ENCODE data around the gene NEU3. TPM values are rescaled to one million over a fixed set of nuclear protein-coding genes. Genes with fewer than 3 reads are reported as not detected.
A peak's percentile ranks its signal among the peaks of the same experiment; 100 is the strongest.

NEU3 gene
- total RNA-seq, 1 experiment from 2014 or later: 29.0 TPM

DNA sequence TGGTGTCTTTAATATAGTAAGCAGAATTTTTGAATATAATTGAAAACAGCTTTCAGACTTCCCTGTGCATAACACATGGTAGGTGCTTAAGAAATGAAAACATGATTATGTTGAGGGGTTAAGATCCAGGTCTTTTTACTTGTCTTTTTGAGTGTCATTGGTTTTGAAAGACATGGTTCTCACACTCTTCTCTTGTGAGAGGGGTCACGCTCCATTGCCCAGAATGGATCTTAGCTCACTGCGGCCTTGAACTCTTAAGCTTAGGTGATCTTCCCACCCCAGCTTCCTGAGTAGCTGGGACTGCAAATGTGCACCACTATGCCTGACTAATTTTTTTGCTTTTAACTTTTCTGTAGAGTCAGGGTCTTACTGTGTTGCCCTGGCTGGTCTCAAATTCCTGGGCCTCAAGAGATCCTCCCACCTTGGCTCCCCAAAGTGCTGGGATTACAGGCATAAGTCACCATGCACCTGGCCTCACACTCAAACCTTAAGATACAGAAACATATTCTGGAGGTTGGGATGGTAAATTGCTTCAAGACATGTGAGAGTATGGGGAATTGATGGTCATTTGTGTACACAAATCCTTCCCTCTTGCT lies 38.3 kb upstream of the NEU3 start:
- Histone ChIP-seq H3K27ac (ENCODE audit: low read length) (peak overlapping the region; percentile 97), H3K4me3 (ENCODE audit: low read depth in 2 of 2, low read length in 2 of 2) (peak overlapping the region; percentile 95 to 98), H3K4me1 (ENCODE audit: control insufficient read depth, insufficient read depth, low read length) (peaks cover 14% of the 10 kb centered on the region), H3K27me3 (ENCODE audit: control insufficient read depth, insufficient read depth, low read length) (no peaks in the 10 kb centered on the region), H3K9me3 (ENCODE audit: control insufficient read depth, insufficient read depth, low read depth, low read length) (no peaks in the 10 kb centered on the region), H3K36me3 (ENCODE audit: control insufficient read depth, insufficient read depth, low read length) (peaks cover 6% of the 10 kb centered on the region; the same call in 1 of the 2 replicates)
- intact Hi-C loops (cut with micrococcal nuclease; ENCODE audit: unreplicated experiment): no loop called here
- ChIA-PET CTCF (no interaction called here), POLR2A (no interaction called here)
- in situ Hi-C loops (cut with HindIII; ENCODE audit: low pct_unique_long_range_greater_than_20kb, low sequenced_read_pairs): no loop called here
- BruUV-seq (replicated peaks): no TSS peak
- DNase-seq (ENCODE audit: low read depth, low spot score) (no peak), ATAC-seq (no peak)
- no peak for TF ChIP-seq TCF7L2 (IDR thresholded peaks at IDR 0.05; ENCODE audit: low read depth, low read length)
- TF ChIP-seq, protein P1, sequence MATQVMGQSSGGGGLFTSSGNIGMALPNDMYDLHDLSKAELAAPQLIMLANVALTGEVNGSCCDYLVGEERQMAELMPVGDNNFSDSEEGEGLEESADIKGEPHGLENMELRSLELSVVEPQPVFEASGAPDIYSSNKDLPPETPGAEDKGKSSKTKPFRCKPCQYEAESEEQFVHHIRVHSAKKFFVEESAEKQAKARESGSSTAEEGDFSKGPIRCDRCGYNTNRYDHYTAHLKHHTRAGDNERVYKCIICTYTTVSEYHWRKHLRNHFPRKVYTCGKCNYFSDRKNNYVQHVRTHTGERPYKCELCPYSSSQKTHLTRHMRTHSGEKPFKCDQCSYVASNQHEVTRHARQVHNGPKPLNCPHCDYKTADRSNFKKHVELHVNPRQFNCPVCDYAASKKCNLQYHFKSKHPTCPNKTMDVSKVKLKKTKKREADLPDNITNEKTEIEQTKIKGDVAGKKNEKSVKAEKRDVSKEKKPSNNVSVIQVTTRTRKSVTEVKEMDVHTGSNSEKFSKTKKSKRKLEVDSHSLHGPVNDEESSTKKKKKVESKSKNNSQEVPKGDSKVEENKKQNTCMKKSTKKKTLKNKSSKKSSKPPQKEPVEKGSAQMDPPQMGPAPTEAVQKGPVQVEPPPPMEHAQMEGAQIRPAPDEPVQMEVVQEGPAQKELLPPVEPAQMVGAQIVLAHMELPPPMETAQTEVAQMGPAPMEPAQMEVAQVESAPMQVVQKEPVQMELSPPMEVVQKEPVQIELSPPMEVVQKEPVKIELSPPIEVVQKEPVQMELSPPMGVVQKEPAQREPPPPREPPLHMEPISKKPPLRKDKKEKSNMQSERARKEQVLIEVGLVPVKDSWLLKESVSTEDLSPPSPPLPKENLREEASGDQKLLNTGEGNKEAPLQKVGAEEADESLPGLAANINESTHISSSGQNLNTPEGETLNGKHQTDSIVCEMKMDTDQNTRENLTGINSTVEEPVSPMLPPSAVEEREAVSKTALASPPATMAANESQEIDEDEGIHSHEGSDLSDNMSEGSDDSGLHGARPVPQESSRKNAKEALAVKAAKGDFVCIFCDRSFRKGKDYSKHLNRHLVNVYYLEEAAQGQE (IDR thresholded peaks at IDR 0.05; ENCODE audit: insufficient read depth in 1 of 2, low read depth in 2 of 2, low read length in 1 of 2): no peak

DNA sequence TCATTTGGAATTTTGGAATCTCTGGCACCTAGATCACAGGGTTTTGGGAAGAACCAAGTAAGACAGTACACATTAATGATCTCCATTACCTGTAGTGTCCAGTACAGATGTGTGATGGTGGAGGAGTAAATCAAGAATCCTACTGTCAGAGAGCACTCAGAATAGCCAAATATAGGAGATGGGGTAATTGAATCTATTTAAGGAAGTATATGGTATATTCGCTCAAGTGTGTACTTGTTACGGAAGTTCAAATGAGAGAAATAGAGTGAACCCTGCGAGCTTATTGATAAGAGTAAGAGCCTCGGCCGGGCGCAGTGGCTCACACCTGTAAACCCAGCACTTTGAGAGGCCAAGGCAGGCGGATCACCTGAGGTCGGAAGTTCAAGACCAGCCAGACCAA lies 37.5 kb upstream of the NEU3 start:
- intact Hi-C loops (cut with micrococcal nuclease; ENCODE audit: unreplicated experiment) (no loop called here), in situ Hi-C loops (cut with HindIII; ENCODE audit: low pct_unique_long_range_greater_than_20kb, low sequenced_read_pairs) (no loop called here)
- DNase-seq (ENCODE audit: low read depth, low spot score): no peak
- ChIA-PET CTCF (interaction anchor here (0.6 kb wide), 1 partner anchor 22 kb away, joined by 6 read pairs; no protein-coding TSS in a partner anchor), POLR2A (no interaction called here)
- no peak for ATAC-seq
- H3K4me3 ChIP-seq (ENCODE audit: low read depth in 2 of 2, low read length in 2 of 2): no peak overlapping the region
- TF ChIP-seq, protein P2, sequence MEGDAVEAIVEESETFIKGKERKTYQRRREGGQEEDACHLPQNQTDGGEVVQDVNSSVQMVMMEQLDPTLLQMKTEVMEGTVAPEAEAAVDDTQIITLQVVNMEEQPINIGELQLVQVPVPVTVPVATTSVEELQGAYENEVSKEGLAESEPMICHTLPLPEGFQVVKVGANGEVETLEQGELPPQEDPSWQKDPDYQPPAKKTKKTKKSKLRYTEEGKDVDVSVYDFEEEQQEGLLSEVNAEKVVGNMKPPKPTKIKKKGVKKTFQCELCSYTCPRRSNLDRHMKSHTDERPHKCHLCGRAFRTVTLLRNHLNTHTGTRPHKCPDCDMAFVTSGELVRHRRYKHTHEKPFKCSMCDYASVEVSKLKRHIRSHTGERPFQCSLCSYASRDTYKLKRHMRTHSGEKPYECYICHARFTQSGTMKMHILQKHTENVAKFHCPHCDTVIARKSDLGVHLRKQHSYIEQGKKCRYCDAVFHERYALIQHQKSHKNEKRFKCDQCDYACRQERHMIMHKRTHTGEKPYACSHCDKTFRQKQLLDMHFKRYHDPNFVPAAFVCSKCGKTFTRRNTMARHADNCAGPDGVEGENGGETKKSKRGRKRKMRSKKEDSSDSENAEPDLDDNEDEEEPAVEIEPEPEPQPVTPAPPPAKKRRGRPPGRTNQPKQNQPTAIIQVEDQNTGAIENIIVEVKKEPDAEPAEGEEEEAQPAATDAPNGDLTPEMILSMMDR (IDR thresholded peaks at IDR 0.05): no peak
- TF ChIP-seq SIN3A (IDR thresholded peaks at IDR 0.05; ENCODE audit: borderline replicate concordance, insufficient read depth, low read depth, low read length): no peak
- TF ChIP-seq, protein P1 (IDR thresholded peaks at IDR 0.05; ENCODE audit: insufficient read depth in 1 of 2, low read depth in 2 of 2, low read length in 1 of 2): no peak
- TF ChIP-seq POLR2AphosphoS5 (IDR thresholded peaks at IDR 0.05; ENCODE audit: low read depth, low read length): no peak
- no peak for TF ChIP-seq TCF7L2 (IDR thresholded peaks at IDR 0.05; ENCODE audit: low read depth, low read length)
- H3K9me3 ChIP-seq (ENCODE audit: control insufficient read depth, insufficient read depth, low read depth, low read length): no peaks in the 10 kb centered on the region
- no peak overlapping the region for H3K27ac ChIP-seq (ENCODE audit: low read length)
- H3K36me3 ChIP-seq (ENCODE audit: control insufficient read depth, insufficient read depth, low read length): peaks cover 6% of the 10 kb centered on the region; the same call in 1 of the 2 replicates
- peaks cover 14% of the 10 kb centered on the region for H3K4me1 ChIP-seq (ENCODE audit: control insufficient read depth, insufficient read depth, low read length)
- no TSS peak for BruUV-seq (replicated peaks)
- H3K27me3 ChIP-seq (ENCODE audit: control insufficient read depth, insufficient read depth, low read length): no peaks in the 10 kb centered on the region

All from Panc1 (cell line).